Peyer's patch (tissue), 4 donors: ENCODE results near the gene JAM3.

ENCODE experiments used
- POLR2A ChIP-seq, 2 donors: fragments of 450-650 bp; IDR thresholded peaks; one replicate each; pipeline ENCODE4 v1.5.1; 2017; ENCODE audit warnings: antibody characterized with exemption in 2 of 2, mild to moderate bottlenecking in 2 of 2, moderate library complexity in 2 of 2
- TF ChIP-seq, protein P1 (sequence below), 6 experiments: fragments of 450-650 bp in 4 of 6; fragments of 200-600 bp in 2 of 6; sonication (generic) in 1 of 6; IDR thresholded peaks; one replicate each; pipeline ENCODE4 v1.5.1; 2017 to 2019; ENCODE audit warnings: antibody characterized with exemption in 6 of 6, mild to moderate bottlenecking in 3 of 6, moderate library complexity in 1 of 6

DNA sequence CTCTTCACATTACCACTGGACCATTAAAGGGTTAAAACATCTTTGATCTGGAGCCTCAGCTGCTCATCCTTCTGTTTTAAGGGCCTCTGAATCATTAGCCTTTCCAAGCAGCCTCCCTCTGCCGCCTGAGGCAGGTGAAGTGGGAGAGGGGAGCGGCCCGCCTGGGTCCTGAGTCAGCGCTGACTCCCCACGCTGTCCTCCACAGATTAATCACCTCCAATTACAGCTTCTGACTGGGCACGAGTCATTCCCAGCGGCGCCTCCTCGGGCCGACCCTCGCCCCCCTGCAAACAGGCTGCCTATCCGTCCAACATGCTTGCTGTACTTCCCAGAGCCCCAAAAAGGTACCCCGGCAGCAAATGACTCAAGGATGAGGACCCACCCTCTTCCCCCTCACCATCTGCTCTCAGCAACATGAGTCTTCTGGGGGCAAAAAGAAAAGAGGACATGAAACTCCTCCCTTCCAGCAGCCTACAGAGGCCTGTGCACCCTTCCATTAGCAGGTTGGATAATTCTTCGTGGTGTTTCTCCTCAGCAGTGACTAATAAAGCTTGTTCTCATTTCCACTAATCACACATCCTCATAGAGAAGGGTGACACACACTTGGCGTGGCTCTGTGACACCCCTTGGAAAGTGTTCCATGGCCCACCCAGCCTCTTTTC, 44.3 kb upstream of the JAM3 start:
- TF ChIP-seq, protein P1, sequence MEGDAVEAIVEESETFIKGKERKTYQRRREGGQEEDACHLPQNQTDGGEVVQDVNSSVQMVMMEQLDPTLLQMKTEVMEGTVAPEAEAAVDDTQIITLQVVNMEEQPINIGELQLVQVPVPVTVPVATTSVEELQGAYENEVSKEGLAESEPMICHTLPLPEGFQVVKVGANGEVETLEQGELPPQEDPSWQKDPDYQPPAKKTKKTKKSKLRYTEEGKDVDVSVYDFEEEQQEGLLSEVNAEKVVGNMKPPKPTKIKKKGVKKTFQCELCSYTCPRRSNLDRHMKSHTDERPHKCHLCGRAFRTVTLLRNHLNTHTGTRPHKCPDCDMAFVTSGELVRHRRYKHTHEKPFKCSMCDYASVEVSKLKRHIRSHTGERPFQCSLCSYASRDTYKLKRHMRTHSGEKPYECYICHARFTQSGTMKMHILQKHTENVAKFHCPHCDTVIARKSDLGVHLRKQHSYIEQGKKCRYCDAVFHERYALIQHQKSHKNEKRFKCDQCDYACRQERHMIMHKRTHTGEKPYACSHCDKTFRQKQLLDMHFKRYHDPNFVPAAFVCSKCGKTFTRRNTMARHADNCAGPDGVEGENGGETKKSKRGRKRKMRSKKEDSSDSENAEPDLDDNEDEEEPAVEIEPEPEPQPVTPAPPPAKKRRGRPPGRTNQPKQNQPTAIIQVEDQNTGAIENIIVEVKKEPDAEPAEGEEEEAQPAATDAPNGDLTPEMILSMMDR (IDR thresholded peaks at IDR 0.05): no peak
- no peak for TF ChIP-seq POLR2A (IDR thresholded peaks at IDR 0.05)
